Upper lobe of left lung (tissue), 6 donors: Measurements from ENCODE around the gene CFAP92. TPM values are rescaled to one million over a fixed set of nuclear protein-coding genes. Genes with fewer than 3 reads are reported as not detected.

Experiments
- ATAC-seq, 2 donors: fragments of 200-7000 bp; cut with Tn5 transposase; one replicate each; pipeline ENCODE4 v1.9.1; 2022; ENCODE audit warnings: mild to moderate bottlenecking in 2 of 2, moderate library complexity in 2 of 2; ENCODE audit not compliant: low FRiP score in 2 of 2
- DNase-seq, 2 donors: peaks; one replicate each; pipeline ENCODE4 v3.0.0-alpha.2; 2019 to 2020
- H3K27ac ChIP-seq, 4 donors: fragments of 200-600 bp; sonication (generic); one replicate each; pipeline ENCODE4 v1.5.1; 2016 to 2019
- H3K27me3 ChIP-seq, 4 donors: fragments of 200-600 bp; sonication (generic); one replicate each; pipeline ENCODE4 v1.5.1; 2017 to 2019
- H3K36me3 ChIP-seq, 4 donors: fragments of 200-600 bp; sonication (generic); one replicate each; pipeline ENCODE4 v1.5.1; 2016 to 2019
- H3K4me1 ChIP-seq, 4 donors: fragments of 200-600 bp; sonication (generic); one replicate each; pipeline ENCODE4 v1.5.1; 2018 to 2019
- H3K4me3 ChIP-seq, 4 donors: fragments of 200-600 bp; sonication (generic); one replicate each; pipeline ENCODE4 v1.5.1; 2017 to 2019; ENCODE audit warnings: mild to moderate bottlenecking in 2 of 4, moderate library complexity in 1 of 4
- H3K9me3 ChIP-seq, 4 donors: fragments of 200-600 bp; sonication (generic); one replicate each; pipeline ENCODE4 v1.5.1; 2018 to 2019
- EP300 ChIP-seq, 4 donors: sonication (generic); formaldehyde crosslinking; IDR thresholded peaks; one replicate each; pipeline ENCODE4 v1.5.1; 2017; ENCODE audit warnings: antibody characterized with exemption in 4 of 4, control low read depth in 2 of 4
- POLR2A ChIP-seq, 4 donors: fragments of 450-650 bp; IDR thresholded peaks; one replicate each; pipeline ENCODE4 v1.5.1; 2016 to 2017; ENCODE audit warnings: antibody characterized with exemption in 4 of 4, mild to moderate bottlenecking in 2 of 4
- POLR2AphosphoS5 ChIP-seq, 2 donors: sonication (generic); formaldehyde crosslinking; IDR thresholded peaks; one replicate each; pipeline ENCODE4 v1.5.1; 2017; ENCODE audit warnings: antibody characterized with exemption in 2 of 2
- WGBS, 2 donors: methylation state at CpG; one replicate each; pipeline ENCODE4 v1.1.5; 2017 to 2018; 5-methylcytosine and 5-hydroxymethylcytosine counted together
- total RNA-seq, 6 donors: library from RNA; depleted of rRNA in 4 of 6; stranded (reverse); fragments of >200 nt in 4 of 6; gene quantifications; one replicate each; pipeline versions ENCODE4 v1.1.0 to v1.2.1, GENCODE V29; 2016 to 2021
- TF ChIP-seq, protein P1 (sequence below), 6 experiments: fragments of 450-650 bp in 4 of 6; fragments of 200-600 bp in 2 of 6; sonication (generic) in 2 of 6; IDR thresholded peaks; one replicate each; pipeline ENCODE4 v1.5.1; 2016 to 2019; ENCODE audit warnings: antibody characterized with exemption in 6 of 6
- donor health status: DM: no; HTN: no; CAD: no; lungs with moderate emphysema.
- donor health status: DM: no; HTN: yes; CAD: no; lungs with severe emphysema.

The CFAP92 gene
- total RNA-seq, 6 donors from 2014 or later, result 0.66 to 21.3 (median 5.0) TPM

DNA sequence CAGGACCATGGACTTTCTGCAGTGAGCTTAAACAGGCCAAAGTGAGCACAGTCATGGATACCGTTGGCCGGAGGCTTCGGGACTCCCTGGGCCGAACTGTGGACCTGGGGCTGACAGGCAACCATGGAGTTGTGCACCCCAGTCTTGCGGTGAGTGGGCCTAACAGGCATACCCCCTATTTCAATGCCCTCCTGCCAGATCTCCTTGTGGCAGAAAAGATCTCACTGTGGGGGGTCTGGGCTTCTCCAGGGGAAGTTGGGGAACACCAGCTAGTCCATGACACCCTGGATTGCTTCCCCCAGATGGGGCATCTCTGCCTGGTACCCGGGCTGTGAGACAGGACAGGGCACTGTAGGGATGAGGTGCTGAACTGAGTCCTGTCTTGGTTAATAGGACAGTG, 84.9 kb downstream of the CFAP92 start:
- WGBS, 2 donors, result 100% methylated on average over 3 of the region's 6 CpGs; no CpG with 5 or more reads in 1 of the 2 donors
- TF ChIP-seq POLR2A (IDR thresholded peaks at IDR 0.05) (no peak), EP300 (IDR thresholded peaks at IDR 0.05) (no peak), POLR2AphosphoS5 (IDR thresholded peaks at IDR 0.05) (no peak)
- TF ChIP-seq, protein P1, sequence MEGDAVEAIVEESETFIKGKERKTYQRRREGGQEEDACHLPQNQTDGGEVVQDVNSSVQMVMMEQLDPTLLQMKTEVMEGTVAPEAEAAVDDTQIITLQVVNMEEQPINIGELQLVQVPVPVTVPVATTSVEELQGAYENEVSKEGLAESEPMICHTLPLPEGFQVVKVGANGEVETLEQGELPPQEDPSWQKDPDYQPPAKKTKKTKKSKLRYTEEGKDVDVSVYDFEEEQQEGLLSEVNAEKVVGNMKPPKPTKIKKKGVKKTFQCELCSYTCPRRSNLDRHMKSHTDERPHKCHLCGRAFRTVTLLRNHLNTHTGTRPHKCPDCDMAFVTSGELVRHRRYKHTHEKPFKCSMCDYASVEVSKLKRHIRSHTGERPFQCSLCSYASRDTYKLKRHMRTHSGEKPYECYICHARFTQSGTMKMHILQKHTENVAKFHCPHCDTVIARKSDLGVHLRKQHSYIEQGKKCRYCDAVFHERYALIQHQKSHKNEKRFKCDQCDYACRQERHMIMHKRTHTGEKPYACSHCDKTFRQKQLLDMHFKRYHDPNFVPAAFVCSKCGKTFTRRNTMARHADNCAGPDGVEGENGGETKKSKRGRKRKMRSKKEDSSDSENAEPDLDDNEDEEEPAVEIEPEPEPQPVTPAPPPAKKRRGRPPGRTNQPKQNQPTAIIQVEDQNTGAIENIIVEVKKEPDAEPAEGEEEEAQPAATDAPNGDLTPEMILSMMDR (IDR thresholded peaks at IDR 0.05), result no peak
- Histone ChIP-seq H3K4me1 (no peaks in the 10 kb centered on the region), H3K27ac (no peak overlapping the region), H3K9me3 (no peaks in the 10 kb centered on the region), H3K36me3 (peaks cover 42 to 100% (median 99%) of the 10 kb centered on the region in 4 donors), H3K27me3 (no peaks in the 10 kb centered on the region), H3K4me3 (no peak overlapping the region)
- no peak for ATAC-seq
- DNase-seq, result no peak

DNA sequence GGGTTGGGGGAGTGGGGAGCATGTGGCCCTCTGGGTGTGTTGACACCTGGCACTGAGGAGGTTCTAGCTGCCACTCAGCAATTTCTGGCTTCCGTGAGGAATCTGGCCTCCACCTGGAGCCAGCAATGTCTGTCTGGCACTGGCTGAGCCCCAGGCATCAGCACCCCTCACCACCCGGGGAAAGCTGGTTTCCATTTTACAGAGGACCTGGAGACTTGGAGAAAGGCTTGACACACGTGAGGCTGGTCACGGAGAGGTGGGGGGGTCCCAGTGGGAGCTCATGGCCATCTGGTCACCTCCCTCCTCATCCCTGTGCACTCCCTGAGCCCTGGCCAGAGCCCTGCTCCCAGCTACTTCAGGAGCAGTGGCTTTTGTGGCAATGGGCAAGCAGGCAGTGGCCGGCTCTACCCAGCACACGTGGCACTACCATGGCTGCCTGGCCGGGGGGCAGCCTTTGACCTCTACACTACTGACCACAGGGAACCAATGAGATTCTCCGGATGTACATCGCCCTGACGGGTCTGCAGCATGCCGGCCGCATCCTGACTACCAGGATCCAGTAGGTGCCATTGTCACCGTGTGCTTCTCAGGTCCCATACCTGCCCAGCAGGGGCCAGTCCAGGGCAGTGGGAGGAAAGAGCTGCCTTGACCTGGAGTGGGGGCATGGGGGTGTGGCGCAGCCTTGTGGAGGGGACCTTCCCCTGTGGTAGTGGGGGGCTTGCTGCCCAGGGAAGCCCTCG, 86.0 kb downstream of the CFAP92 start:
- Histone ChIP-seq H3K27me3 (no peaks in the 10 kb centered on the region), H3K4me3 (no peak overlapping the region), H3K27ac (no peak overlapping the region), H3K36me3 (peaks cover 44 to 100% (median 98%) of the 10 kb centered on the region in 4 donors), H3K4me1 (no peaks in the 10 kb centered on the region), H3K9me3 (no peaks in the 10 kb centered on the region)
- DNase-seq (no peak), ATAC-seq (no peak)
- TF ChIP-seq POLR2AphosphoS5 (IDR thresholded peaks at IDR 0.05), result no peak
- no peak for TF ChIP-seq EP300 (IDR thresholded peaks at IDR 0.05)
- TF ChIP-seq, protein P1 (IDR thresholded peaks at IDR 0.05), result no peak
- no peak for TF ChIP-seq POLR2A (IDR thresholded peaks at IDR 0.05)
- 96 to 98% methylated on average over 8 to 14 of the region's 15 CpGs for WGBS, 2 donors

DNA sequence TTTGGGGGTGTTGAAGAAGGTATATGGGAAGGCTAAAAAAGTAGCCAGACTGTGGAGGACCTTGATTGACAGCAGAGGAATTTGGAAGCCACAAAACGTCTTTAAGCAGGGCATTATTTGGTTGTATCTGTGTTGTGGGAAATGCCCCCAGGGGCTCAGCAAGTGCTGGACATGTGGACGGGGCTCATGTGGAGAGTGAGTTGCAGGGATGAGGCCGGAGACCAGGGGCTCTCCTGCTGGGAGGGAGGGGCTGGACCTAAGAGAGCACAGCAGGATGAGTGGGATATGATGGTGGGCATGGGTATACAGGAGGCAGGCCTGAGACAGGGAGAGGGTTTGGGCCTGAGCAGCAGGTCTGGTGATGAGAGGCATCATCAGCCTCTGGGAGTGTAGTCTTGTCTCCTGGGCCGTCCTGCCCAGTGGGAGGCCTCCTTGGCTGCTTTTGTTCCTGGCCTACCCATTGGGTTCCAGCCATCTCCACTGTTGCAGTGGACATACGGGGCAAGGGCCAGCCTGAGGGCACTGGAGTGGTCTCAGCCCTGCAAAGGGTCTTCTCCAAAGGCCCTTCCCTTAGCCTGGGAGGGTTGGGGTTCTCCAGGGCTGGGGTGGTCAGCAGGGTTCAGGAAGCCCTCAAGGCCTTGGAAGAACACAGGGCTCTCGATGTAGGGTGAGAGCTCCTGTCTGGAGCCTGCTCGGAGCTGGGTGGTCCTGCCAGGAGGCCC, 86.9 kb downstream of the CFAP92 start:
- Histone ChIP-seq H3K36me3 (peaks cover 40 to 100% (median 98%) of the 10 kb centered on the region in 4 donors), H3K27me3 (no peaks in the 10 kb centered on the region), H3K9me3 (no peaks in the 10 kb centered on the region), H3K27ac (no peak overlapping the region), H3K4me1 (no peaks in the 10 kb centered on the region), H3K4me3 (no peak overlapping the region)
- ATAC-seq (no peak), DNase-seq (no peak)
- 73 to 88% methylated on average over 4 to 7 of the region's 7 CpGs for WGBS, 2 donors
- TF ChIP-seq, protein P1 (IDR thresholded peaks at IDR 0.05), result no peak
- TF ChIP-seq EP300 (IDR thresholded peaks at IDR 0.05) (no peak), POLR2AphosphoS5 (IDR thresholded peaks at IDR 0.05) (no peak), POLR2A (IDR thresholded peaks at IDR 0.05) (no peak)

DNA sequence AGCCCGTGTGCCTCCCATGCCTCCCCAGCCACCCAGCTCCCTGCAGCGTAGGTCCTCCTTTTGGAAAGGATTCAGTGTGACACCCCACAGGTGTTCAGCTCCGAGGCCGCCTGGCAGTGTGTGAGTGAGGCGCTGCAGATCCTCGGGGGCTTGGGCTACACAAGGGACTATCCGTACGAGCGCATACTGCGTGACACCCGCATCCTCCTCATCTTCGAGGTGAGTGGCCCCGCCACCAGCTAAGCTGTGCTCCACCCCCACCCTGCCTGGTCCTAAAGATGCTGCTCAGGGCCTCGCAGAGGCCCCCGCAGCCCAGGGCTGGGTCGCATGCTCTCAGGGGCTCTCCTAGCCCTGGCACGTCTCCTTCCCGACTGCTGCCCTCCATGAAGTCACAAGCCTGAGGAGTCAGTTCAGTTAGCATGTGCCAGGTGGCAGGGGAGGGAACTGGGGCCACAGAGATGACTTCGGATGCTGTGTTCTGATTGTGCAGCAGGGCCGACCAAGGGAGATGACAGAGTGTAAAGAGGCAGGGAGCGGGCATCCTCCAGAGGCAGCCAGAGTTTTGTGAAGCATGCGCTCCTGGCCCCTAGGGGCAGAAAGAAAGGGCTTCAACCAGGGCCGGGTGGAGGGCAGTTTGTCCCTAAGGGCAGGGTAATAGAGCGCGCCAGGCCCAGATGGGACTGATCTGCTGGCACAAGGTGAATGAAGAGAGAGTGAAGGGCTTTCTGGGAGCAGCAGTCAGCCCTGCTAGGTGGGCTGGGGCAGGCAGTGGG, 87.7 kb downstream of the CFAP92 start:
- H3K4me3 ChIP-seq, result no peak overlapping the region
- TF ChIP-seq EP300 (IDR thresholded peaks at IDR 0.05) (no peak), POLR2A (IDR thresholded peaks at IDR 0.05) (no peak)
- DNase-seq (no peak), ATAC-seq (no peak)
- WGBS, 2 donors, result 93 to 94% methylated on average over 19 to 25 of the region's 25 CpGs
- no peak overlapping the region for H3K27ac ChIP-seq
- H3K4me1 ChIP-seq, result no peaks in the 10 kb centered on the region
- H3K27me3 ChIP-seq, result no peaks in the 10 kb centered on the region
- peaks cover 45 to 100% (median 98%) of the 10 kb centered on the region in 4 donors for H3K36me3 ChIP-seq
- H3K9me3 ChIP-seq, result no peaks in the 10 kb centered on the region

DNA sequence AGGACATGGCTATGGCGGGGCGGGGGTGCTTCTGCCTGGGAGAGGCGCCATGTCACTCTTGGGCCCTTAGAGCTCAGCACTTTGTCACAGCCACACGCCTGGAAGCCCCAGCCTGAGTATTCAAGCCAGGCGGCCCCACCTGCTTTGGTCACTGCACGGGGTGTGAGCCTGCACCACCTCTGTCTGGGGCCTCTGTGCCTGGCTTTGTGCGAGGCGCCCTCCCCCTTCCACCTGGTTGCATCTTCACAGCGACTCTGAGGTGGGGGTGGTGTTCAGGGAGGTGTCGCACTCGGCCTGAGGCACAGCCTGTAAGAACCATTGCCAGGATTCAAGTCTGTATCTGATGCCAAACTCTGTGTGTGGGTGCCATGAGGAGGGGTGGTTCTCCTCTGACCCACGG, 90.4 kb downstream of the CFAP92 start:
- no peak for DNase-seq
- H3K9me3 ChIP-seq, result no peaks in the 10 kb centered on the region
- no peaks in the 10 kb centered on the region for H3K4me1 ChIP-seq
- H3K27ac ChIP-seq, result no peak overlapping the region
- H3K27me3 ChIP-seq, result no peaks in the 10 kb centered on the region
- WGBS, 2 donors, result 95 to 100% methylated on average over 4 to 12 of the region's 12 CpGs
- H3K36me3 ChIP-seq, result peaks cover 38 to 100% (median 92%) of the 10 kb centered on the region in 4 donors
- H3K4me3 ChIP-seq, result no peak overlapping the region
- no peak for ATAC-seq
- TF ChIP-seq POLR2A (IDR thresholded peaks at IDR 0.05), result no peak
- TF ChIP-seq, protein P1 (IDR thresholded peaks at IDR 0.05), result no peak
- no peak for TF ChIP-seq EP300 (IDR thresholded peaks at IDR 0.05)
- TF ChIP-seq POLR2AphosphoS5 (IDR thresholded peaks at IDR 0.05), result no peak
